H1 (cell line): ENCODE data around the gene CRABP2.

Source experiments
- BCL11A ChIP-seq, 2 experiments: IDR thresholded peaks; one replicate each; pipeline ENCODE4 v1.6.1; 2011; ENCODE audit warnings: low read depth in 2 of 2, low read length in 2 of 2, mild to moderate bottlenecking in 2 of 2
- CEBPB ChIP-seq: IDR thresholded peaks from 2 replicates; pipeline ENCODE4 v1.6.1; 2012; ENCODE audit warnings: low read depth, low read length
- CHD7 ChIP-seq: fragments of 300-600 bp; sonication (generic); IDR thresholded peaks from 2 replicates; pipeline ENCODE4 v1.7.1; 2012; ENCODE audit warnings: low read length, moderate library complexity, mild to moderate bottlenecking, inconsistent platforms; ENCODE audit not compliant: insufficient replicate concordance
- CTCF ChIP-seq, 3 experiments: IDR thresholded peaks; 1 replicate in 2 of 3; 2 replicates in 1 of 3; pipeline versions ENCODE4 v1.5.1 to v1.6.1; 2011; ENCODE audit warnings: low read length in 3 of 3, mild to moderate bottlenecking in 3 of 3, inconsistent platforms in 2 of 3, low read depth in 1 of 3, moderate library complexity in 1 of 3; ENCODE audit not compliant: insufficient read depth in 1 of 3; ENCODE audit errors: control extremely low read depth in 1 of 3
- GABPA ChIP-seq: IDR thresholded peaks from 2 replicates; pipeline ENCODE4 v1.6.1; 2011; ENCODE audit warnings: mild to moderate bottlenecking, low read length, moderate library complexity, borderline replicate concordance; ENCODE audit not compliant: insufficient read depth
- KDM1A ChIP-seq: fragments of 200-600, 300-600 bp; sonication (generic); IDR thresholded peaks from 2 replicates; pipeline ENCODE4 v1.7.1; 2016; ENCODE audit warnings: mild to moderate bottlenecking, low read length, borderline replicate concordance
- MAFK ChIP-seq: IDR thresholded peaks from 2 replicates; pipeline ENCODE4 v1.6.1; 2012; ENCODE audit warnings: low read depth, mild to moderate bottlenecking, improper control_type of control experiment, low read length
- NRF1 ChIP-seq: IDR thresholded peaks from 2 replicates; pipeline ENCODE4 v1.6.1; 2011; ENCODE audit warnings: mild to moderate bottlenecking, low read depth, low read length, improper control_type of control experiment
- POLR2A ChIP-seq, 2 experiments: IDR thresholded peaks; 1 replicate in 1 of 2; 2 replicates in 1 of 2; pipeline ENCODE4 v1.6.1; 2011; ENCODE audit warnings: low read depth in 2 of 2, low read length in 2 of 2, mild to moderate bottlenecking in 2 of 2; ENCODE audit errors: control extremely low read depth in 1 of 2
- POLR2AphosphoS5 ChIP-seq: IDR thresholded peaks from 2 replicates; pipeline ENCODE4 v1.6.1; 2011; ENCODE audit warnings: low read depth, low read length
- SP4 ChIP-seq: IDR thresholded peaks from 2 replicates; pipeline ENCODE4 v1.6.1; 2012; ENCODE audit warnings: low read length, inconsistent platforms

- TF ChIP-seq GABPA (no peak), CTCF (IDR thresholded peaks at IDR 0.05; ENCODE audit: control extremely low read depth in 1 of 3, insufficient read depth in 1 of 3, low read depth in 1 of 3, low read length in 3 of 3) (peak in 1 of 3 experiments; percentile 3; a peak in 1 of 4 replicates), CEBPB (no peak), POLR2A (IDR thresholded peaks at IDR 0.05; ENCODE audit: control extremely low read depth in 1 of 2, low read depth in 2 of 2, low read length in 2 of 2) (no peak), BCL11A (IDR thresholded peaks at IDR 0.05; ENCODE audit: low read depth in 2 of 2, low read length in 2 of 2) (no peak), SP4 (no peak), NRF1 (no peak), KDM1A (no peak), MAFK (no peak), POLR2AphosphoS5 (no peak), CHD7 (no peak)
Measured at GRCh38 chr1:156748670-156749418, 43.5 kb upstream of the CRABP2 start.
